K562 (cell line): Measurements from ENCODE around the gene CAGE1. TPM values are rescaled to one million over a fixed set of nuclear protein-coding genes. Genes with fewer than 3 reads are reported as not detected.

ENCODE experiments used
- CHD1 ChIP-seq: fragments of 200-600 bp; sonication (generic); IDR thresholded peaks from one replicate; pipeline ENCODE4 v1.6.1; 2012; ENCODE audit warnings: mild to moderate bottlenecking, moderate library complexity, low read length, inconsistent platforms
- CSDE1 ChIP-seq, 2 experiments: fragments of 450-650 bp; IDR thresholded peaks; 2 replicates each; pipeline ENCODE4 v1.6.1; 2016; ENCODE audit warnings: mild to moderate bottlenecking in 1 of 2
- ELF4 ChIP-seq: fragments of 450-650 bp; formaldehyde crosslinking; IDR thresholded peaks from 2 replicates; pipeline ENCODE4 v1.4.0; 2022; ENCODE audit warnings: missing genetic modification characterization
- ETS2 ChIP-seq: IDR thresholded peaks from 2 replicates; pipeline ENCODE4 v1.6.1; 2016; ENCODE audit warnings: borderline replicate concordance, missing genetic modification characterization, mild to moderate bottlenecking, moderate library complexity, missing compliant biosample characterization; ENCODE audit not compliant: poor library complexity, severe bottlenecking
- FOXK1 ChIP-seq: sonication (generic); formaldehyde crosslinking; IDR thresholded peaks from 2 replicates; pipeline ENCODE4 v1.8.0; 2022; ENCODE audit warnings: missing genetic modification reagents, mild to moderate bottlenecking, borderline replicate concordance
- ILF3 ChIP-seq: fragments of 450-650 bp; IDR thresholded peaks from 2 replicates; pipeline ENCODE4 v1.6.1; 2018; ENCODE audit warnings: antibody characterized with exemption, mild to moderate bottlenecking, moderate library complexity, borderline replicate concordance
- JUND ChIP-seq, 2 experiments: IDR thresholded peaks; 2 replicates in 1 of 2; 3 replicates in 1 of 2; pipeline ENCODE4 v1.6.1; 2011; ENCODE audit warnings: borderline replicate concordance in 2 of 2, low read depth in 2 of 2, low read length in 2 of 2, improper control_type of control experiment in 1 of 2, missing biosample characterization in 1 of 2, missing genetic modification characterization in 1 of 2, missing genetic modification reagents in 1 of 2
- MYC ChIP-seq, 2 experiments: fragments of 250-450 bp in 1 of 2; sonication (Bioruptor Pico) in 1 of 2; IDR thresholded peaks; 2 replicates each; pipeline versions ENCODE4 v1.5.1 to v1.6.1; 2012 to 2021; ENCODE audit warnings: low read depth in 2 of 2, borderline replicate concordance in 1 of 2, improper control_type of control experiment in 1 of 2, low read length in 1 of 2, mild to moderate bottlenecking in 1 of 2, moderate library complexity in 1 of 2
- RAD51 ChIP-seq: fragments of 450-650 bp; IDR thresholded peaks from 2 replicates; pipeline ENCODE4 v1.7.1; 2016; ENCODE audit warnings: low read depth, mild to moderate bottlenecking, borderline replicate concordance
- SMC3 ChIP-seq: conservative IDR thresholded peaks from 2 replicates; pipeline ENCODE4 v1.6.1; 2011; ENCODE audit warnings: low read depth, low read length, improper control_type of control experiment; ENCODE audit not compliant: insufficient read depth
- SPI1 ChIP-seq: IDR thresholded peaks from 2 replicates; pipeline ENCODE4 v1.6.1; 2011; ENCODE audit warnings: low read depth, low read length, control low read depth, borderline replicate concordance
- STAG1 ChIP-seq: sonication (generic); formaldehyde crosslinking; IDR thresholded peaks from 2 replicates; pipeline ENCODE4 v1.5.0; 2020; ENCODE audit warnings: missing genetic modification reagents, borderline replicate concordance
- WHSC1 ChIP-seq: IDR thresholded peaks from one replicate; pipeline ENCODE4 v1.6.1; 2012; ENCODE audit warnings: low read length, control low read depth, inconsistent platforms
- ZFP1 ChIP-seq: fragments of 450-650 bp; formaldehyde crosslinking; IDR thresholded peaks from 2 replicates; pipeline ENCODE4 v1.4.0; 2020; ENCODE audit warnings: mild to moderate bottlenecking, mixed read lengths
- ZNF253 ChIP-seq: fragments of 250-450 bp; sonication (Bioruptor Pico); conservative IDR thresholded peaks from 2 replicates; pipeline ENCODE4 v1.6.1; 2021; ENCODE audit warnings: mild to moderate bottlenecking
- polyA plus RNA-seq, 8 experiments: library from polyadenylated mRNA; depleted of rRNA in 4 of 8; stranded (reverse) in 5 of 8; unstranded in 3 of 8; fragments of >200 nt; fragmentation: Nextera tagmentation in 2 of 8; fragmentation: Illumina TruSeq in 1 of 8; extraction: Ambion mirVana in 2 of 8; extraction: Trizol in 1 of 8; gene quantifications; 2 replicates each; pipeline versions ENCODE4 v1.2.1 to v1.2.3, GENCODE V29; 2011 to 2014; ENCODE audit warnings: inconsistent platforms in 1 of 8, missing spikeins in 1 of 8
- total RNA-seq, 7 experiments: library from RNA; depleted of rRNA in 6 of 7; stranded (reverse); fragments of >200 nt in 6 of 7; fragmentation: Illumina TruSeq in 2 of 7; extraction: Trizol in 2 of 7; gene quantifications; 2 replicates each; pipeline versions ENCODE4 v1.2.1 to v1.2.3, GENCODE V29; 2011 to 2021; ENCODE audit warnings: low replicate concordance in 1 of 7
- TF ChIP-seq, protein P1 (sequence below), 2 experiments: IDR thresholded peaks; 2 replicates each; pipeline ENCODE4 v1.6.1; 2011; ENCODE audit warnings: borderline replicate concordance in 1 of 2, control low read depth in 1 of 2, low read depth in 1 of 2, low read length in 1 of 2, mild to moderate bottlenecking in 1 of 2, mixed read lengths in 1 of 2, moderate library complexity in 1 of 2; ENCODE audit not compliant: insufficient read depth in 1 of 2, insufficient read length in 1 of 2, poor library complexity in 1 of 2, severe bottlenecking in 1 of 2; ENCODE audit errors: extremely low read depth in 1 of 2
- TF ChIP-seq, protein P2 (sequence below): sonication (generic); formaldehyde crosslinking; IDR thresholded peaks from 2 replicates; pipeline ENCODE4 v1.4.0; 2020; ENCODE audit warnings: mild to moderate bottlenecking, missing genetic modification reagents
- TF ChIP-seq, protein P3 (sequence below): fragments of 250-450 bp; sonication (Bioruptor Pico); IDR thresholded peaks from 2 replicates; pipeline ENCODE4 v1.8.0; 2022; ENCODE audit warnings: inconsistent platforms, mild to moderate bottlenecking, moderate library complexity, borderline replicate concordance
- TF ChIP-seq, protein P4 (sequence below): fragments of 450-650 bp; IDR thresholded peaks from 2 replicates; pipeline ENCODE4 v1.6.1; 2016; ENCODE audit warnings: antibody characterized with exemption

CAGE1 gene
- total and polyA plus RNA-seq, 9 of the 15 experiments (the other 6 are each of a cell fraction or from before 2014, with no cell fraction given): 0.13 to 0.33 (median 0.18) TPM; not detected in 4

DNA sequence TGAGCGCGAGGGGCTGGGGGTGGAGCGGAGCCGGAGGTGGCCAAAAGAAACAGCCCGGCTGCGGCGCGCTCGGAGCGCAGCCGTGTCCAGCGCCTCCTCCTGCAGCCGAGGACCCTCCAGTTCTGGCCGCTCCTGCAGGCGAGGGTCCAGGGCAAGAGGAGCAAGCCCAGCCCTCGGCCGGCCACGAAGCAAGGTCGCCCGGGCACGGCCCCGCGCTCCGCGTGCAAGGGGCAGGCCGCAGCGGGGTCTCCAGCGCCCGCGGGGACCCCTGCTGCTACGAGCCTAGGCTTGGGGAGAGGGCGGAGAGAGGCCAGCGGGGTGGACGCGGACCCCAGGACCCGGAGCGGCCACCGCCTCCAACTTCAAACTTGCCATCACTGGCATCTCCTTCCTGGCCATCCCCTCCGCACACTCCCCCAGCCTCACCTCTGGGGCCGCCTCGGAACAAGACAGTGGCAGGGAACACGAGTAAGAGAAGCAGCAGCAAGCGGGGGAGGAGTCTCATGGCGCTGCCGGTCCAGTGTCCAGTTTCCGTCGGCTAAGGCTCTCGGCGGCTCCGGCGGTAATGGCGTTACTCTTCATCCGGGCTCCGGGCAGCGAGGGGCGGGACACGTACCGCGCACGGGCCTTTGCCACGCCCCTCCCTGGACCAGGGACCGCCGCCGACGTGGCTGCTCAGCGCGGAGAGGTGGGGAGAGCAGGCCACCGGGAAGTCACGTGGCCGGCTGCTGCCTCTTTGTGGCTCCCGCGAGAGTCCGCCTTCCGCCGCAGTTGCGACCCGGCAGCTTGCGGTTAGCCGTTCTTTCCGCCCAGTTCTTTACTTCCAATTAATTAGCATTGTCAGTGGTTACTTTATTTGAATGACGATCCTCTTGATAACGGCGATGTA is 76.7 kb downstream of the CAGE1 start, which contains the start of gene SSR1 (continued):
- TF ChIP-seq, protein P1, sequence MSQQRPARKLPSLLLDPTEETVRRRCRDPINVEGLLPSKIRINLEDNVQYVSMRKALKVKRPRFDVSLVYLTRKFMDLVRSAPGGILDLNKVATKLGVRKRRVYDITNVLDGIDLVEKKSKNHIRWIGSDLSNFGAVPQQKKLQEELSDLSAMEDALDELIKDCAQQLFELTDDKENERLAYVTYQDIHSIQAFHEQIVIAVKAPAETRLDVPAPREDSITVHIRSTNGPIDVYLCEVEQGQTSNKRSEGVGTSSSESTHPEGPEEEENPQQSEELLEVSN (IDR thresholded peaks at IDR 0.05; ENCODE audit: borderline replicate concordance in 1 of 2, extremely low read depth in 1 of 2, insufficient read depth in 1 of 2, insufficient read length in 1 of 2, low read depth in 1 of 2, low read length in 1 of 2, poor library complexity in 1 of 2, severe bottlenecking in 1 of 2): peak; percentile 88 to 92
- TF ChIP-seq SMC3 (0 out of 2 replicates have a peak, but pooled peaks have one; percentile 7), WHSC1 (no peak), SPI1 (no peak), RAD51 (peak; percentile 98), ELF4 (CRISPR knock-in tag) (no peak), JUND (IDR thresholded peaks at IDR 0.05; ENCODE audit: borderline replicate concordance, low read depth, low read length) (no peak; the same call in 1 of the 2 replicates), JUND (tag; IDR thresholded peaks at IDR 0.05; ENCODE audit: borderline replicate concordance, low read depth, low read length) (peak; percentile 39; the same call in 1 of the 3 replicates), MYC (IDR thresholded peaks at IDR 0.05; ENCODE audit: low read depth, low read length) (peak; percentile 90), MYC (CRISPR knock-in tag; IDR thresholded peaks at IDR 0.05; ENCODE audit: borderline replicate concordance, low read depth) (no peak), CSDE1 (IDR thresholded peaks at IDR 0.05) (no peak), STAG1 (CRISPR knock-in tag) (no peak), ZNF253 (CRISPR knock-in tag) (no peak), ETS2 (tag) (no peak), CHD1 (peak; percentile 94), ZFP1 (CRISPR knock-in tag) (no peak), FOXK1 (CRISPR knock-in tag) (no peak; the same call in 1 of the 2 replicates), ILF3 (no peak)
- TF ChIP-seq, protein P2, sequence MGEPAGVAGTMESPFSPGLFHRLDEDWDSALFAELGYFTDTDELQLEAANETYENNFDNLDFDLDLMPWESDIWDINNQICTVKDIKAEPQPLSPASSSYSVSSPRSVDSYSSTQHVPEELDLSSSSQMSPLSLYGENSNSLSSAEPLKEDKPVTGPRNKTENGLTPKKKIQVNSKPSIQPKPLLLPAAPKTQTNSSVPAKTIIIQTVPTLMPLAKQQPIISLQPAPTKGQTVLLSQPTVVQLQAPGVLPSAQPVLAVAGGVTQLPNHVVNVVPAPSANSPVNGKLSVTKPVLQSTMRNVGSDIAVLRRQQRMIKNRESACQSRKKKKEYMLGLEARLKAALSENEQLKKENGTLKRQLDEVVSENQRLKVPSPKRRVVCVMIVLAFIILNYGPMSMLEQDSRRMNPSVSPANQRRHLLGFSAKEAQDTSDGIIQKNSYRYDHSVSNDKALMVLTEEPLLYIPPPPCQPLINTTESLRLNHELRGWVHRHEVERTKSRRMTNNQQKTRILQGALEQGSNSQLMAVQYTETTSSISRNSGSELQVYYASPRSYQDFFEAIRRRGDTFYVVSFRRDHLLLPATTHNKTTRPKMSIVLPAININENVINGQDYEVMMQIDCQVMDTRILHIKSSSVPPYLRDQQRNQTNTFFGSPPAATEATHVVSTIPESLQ (CRISPR knock-in tag): peak; percentile 89; the same call in 1 of the 2 replicates
- TF ChIP-seq, protein P3, sequence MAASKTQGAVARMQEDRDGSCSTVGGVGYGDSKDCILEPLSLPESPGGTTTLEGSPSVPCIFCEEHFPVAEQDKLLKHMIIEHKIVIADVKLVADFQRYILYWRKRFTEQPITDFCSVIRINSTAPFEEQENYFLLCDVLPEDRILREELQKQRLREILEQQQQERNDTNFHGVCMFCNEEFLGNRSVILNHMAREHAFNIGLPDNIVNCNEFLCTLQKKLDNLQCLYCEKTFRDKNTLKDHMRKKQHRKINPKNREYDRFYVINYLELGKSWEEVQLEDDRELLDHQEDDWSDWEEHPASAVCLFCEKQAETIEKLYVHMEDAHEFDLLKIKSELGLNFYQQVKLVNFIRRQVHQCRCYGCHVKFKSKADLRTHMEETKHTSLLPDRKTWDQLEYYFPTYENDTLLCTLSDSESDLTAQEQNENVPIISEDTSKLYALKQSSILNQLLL: no peak
- TF ChIP-seq, protein P4, sequence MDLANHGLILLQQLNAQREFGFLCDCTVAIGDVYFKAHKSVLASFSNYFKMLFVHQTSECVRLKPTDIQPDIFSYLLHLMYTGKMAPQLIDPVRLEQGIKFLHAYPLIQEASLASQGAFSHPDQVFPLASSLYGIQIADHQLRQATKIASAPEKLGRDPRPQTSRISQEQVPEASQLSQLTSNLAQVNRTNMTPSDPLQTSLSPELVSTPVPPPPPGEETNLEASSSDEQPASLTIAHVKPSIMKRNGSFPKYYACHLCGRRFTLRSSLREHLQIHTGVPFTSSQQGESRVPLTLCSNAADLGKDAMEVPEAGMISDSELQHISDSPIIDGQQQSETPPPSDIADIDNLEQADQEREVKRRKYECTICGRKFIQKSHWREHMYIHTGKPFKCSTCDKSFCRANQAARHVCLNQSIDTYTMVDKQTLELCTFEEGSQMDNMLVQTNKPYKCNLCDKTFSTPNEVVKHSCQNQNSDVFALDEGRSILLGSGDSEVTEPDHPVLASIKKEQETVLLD: peak; percentile 77; the same call in 1 of the 2 replicates
